GM18858 (cell line): ENCODE data around the gene KRT76.

ENCODE experiments used
- ATAC-seq: cut with Tn5 transposase; IDR thresholded peaks from one replicate; pipeline ENCODE4 v1.9.1; 2021; ENCODE audit not compliant: unreplicated experiment

Gene KRT76

DNA sequence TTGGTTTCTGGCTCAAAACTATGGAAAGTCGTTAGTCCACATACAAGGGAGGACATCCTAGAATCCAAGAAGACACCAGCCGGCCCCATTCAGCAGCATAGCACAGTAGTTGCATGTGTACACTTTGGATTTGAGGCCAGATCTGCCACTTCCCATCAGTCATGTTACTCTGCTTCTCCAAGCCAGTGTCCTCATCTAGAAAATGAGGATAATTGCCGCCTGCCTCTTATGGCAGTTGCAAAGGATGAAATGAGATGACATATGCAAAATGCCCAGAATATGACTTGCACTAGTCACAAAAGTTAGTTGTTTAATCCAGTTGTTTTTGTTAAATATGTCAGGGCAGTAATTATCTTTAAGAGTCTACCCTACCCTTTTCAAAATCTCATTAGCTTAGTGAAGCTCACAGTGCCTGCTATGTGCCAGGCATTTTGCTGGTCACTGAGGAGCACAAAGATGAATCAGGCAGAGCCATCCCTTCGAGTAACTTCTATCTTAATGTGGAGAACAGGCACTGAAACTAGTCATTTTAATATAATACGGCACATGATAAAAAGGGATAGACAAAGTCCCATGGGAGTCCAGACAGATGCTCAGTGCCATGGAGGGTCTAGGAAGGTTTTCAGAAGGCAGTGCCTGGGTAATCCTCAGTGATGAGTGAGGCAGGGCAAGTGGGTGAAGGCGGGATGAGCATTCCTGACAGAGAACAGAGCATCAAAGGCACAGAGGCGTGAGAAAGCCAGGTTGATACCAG lies 6.6 kb upstream of the KRT76 start:
- ATAC-seq, result no peak

DNA sequence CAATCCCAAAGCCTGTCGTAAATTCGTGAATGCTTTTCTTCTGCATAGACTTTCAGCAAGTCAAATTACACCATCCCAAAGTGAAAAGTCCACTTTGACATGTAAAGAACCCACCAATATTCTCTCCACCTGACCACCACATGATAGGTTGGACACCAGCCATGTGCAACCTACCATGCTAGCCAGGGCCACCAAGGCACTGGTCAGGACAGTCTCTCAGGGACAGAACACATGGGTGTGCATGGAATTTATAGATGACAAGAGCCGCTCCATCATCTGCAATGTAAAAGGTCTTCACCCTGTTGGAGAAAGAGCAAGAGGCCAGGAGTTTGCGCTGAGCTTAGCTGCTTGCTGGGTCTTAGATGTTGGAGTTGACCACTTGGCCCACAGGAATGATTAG lies 5.4 kb upstream of the KRT76 start:
- ATAC-seq, result no peak

DNA sequence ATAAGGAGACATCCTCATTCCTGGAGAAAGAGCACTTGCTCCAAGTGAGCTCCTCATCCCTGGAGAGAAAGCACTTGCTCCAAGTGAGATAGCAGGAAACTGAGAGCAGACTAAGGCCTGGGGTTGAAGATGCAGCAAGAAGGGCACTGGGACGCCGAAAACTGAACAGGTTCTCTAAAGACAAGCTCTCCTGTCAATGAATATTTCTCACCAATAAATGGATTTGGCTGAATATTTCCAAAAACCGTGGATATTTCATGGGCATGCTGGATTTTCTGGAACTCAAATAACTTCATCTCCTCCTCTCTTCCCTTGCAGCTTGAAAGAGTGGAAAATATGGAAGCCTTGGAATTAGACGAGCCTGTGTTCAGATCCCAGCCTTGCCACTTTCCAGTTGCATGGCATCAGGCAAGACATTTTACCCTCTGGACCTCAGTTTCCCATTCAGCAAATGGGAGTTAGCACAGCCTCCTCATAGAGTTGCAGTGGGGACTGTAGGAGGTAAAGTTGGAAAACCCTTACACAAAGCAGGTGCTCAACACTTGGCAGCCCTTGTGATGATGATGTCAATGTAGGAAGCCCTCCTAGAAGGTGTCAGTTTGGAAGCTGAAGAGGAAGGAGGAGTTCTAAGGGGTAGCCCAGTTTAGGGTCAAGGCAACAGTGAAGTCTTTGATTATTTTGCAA lies 4.4 kb upstream of the KRT76 start:
- ATAC-seq, result no peak

DNA sequence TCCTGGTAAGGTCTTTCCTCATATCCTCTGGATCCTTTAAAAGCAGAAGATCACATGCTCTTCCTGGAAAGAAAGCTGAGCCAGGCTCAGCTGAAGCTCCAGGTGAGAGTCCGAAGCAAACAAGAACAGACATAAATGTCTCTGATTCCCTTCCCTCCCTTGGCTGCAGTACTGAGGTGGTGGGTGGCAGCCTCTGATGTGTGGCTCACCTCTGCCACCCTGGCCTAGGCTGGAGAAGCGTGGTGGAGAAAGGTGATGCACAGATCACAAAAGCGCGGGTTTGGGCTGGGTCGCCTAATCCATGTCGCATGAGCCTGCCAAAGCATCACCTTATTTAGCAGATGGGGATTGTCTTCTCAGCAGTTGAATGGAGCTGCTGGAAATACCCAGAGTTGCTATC lies 2.8 kb upstream of the KRT76 start:
- ATAC-seq, result no peak

DNA sequence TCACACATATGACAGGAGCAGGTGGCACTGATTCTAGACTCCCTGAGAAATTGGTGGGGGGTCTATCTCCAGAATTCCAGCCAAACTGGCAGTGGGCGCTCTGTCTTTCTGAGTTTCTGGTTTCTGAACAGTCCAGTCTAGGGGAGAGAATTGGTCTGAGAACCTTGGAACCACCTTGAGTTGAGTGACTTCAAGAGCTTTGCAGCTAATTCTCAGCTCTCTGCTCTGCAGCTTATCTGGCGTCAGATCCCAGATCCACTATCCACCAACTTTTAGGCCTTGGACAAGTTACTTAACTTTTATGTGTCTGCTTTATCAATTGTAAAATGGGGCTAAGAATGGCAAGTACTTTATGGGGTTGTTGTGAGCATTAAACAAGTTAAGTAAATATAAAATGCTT lies 1.7 kb upstream of the KRT76 start:
- ATAC-seq, result no peak

DNA sequence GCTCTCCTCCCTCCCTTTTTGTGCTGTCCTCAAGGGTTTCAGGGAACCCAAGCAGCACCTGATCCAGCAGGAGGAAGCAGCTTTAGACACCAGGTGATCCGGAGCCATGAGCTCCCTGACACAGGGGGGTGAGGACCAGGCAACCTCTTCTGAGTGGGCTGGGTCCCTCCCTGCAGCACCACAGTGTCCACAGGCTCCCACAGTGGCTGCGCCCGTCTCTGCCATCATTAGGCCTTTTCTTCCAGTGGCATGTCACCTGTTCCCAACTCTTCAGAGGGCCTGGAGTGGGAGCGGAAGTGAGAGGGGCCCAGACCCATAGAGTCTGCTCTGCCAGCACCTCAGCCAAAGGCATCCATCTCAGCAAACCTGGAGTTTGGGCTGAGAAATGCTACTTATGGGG lies 421 bp upstream of the KRT76 start:
- ATAC-seq, result no peak

DNA sequence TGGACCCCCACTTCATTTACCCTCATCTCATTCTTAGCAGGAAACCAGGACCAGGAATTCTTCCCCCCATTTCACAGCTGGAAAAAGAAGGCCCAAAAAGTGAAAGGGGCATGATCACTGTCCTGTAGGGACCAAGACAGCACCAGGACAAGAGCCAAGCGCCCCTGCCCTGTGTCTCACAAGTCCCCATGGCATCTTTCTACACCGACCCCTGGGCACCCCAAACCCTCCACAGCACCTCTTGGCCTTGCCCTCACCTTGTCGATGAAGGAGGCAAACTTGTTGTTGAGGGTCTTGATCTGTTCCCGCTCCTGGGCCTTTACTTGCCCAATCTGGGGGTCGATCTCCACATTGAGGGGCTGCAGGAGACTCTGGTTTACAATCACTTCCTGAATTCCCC lies 710 bp downstream of the KRT76 start:
- no peak for ATAC-seq

DNA sequence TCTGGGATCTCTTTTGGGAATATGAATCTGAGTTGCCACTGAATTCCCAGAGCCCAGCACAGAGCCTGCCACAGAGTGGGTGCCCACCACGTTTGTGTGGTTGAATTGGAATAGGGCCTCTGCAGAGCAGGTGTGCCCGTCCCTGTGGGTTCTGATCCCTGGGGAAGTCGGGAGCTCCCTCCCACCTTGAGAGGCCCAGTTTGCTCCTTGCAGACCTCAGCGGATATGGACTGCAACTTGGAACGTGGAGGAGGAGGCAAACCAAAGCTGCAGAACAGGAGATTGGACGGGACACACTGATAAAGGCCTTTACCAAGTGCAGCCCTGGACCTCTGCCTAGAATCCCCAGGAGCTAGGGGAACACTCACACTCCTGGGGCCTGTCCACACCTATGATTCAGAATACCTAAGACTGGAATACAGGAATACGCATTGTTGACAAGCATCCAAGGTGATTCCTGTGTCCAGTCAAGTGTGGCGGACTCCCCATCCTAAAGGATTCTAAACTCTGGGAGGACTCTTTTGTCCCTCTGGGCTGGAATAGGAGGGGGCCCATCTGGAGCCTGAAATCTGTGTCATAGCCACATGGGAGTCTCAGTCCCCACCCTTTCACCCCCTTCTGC lies 2.4 kb downstream of the KRT76 start:
- no peak for ATAC-seq

DNA sequence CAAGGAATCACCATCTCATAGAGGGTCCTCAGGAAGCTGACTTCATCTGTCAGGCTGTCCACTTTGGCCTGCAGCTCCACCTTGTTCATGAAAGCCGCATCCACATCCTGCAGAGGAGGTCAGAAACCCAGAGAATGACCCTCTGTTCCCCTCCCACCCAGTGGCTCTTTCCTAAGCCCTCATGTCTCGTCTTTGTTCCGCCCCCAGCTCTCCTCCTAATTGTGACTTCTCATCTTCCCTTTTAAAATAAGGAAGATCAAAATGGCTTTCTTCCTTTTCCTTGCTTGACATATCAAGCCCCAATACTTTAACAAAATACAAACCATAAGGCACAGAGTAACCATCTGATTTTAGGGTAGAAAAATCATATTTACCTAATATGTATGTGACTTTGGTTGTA lies 4.4 kb downstream of the KRT76 start:
- no peak for ATAC-seq

DNA sequence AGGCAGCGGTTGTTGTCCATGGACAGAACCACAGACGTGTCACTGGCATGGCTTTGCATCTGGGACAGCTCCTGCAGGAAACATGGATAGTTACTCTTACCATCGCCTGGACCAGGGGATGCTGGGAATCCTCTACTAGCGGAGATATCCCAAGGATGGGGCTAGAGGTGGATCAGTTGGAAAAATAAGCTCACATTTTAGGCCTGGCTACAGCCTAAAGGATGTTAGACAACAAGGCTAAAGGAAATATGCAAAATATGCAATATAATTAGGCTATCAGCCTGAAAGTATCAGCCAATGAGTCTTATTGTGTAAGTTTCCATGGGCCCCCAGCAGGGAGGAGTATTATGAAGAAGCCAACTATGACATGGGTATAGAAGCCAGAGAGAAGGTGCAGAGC lies 5.0 kb downstream of the KRT76 start:
- ATAC-seq, result no peak

DNA sequence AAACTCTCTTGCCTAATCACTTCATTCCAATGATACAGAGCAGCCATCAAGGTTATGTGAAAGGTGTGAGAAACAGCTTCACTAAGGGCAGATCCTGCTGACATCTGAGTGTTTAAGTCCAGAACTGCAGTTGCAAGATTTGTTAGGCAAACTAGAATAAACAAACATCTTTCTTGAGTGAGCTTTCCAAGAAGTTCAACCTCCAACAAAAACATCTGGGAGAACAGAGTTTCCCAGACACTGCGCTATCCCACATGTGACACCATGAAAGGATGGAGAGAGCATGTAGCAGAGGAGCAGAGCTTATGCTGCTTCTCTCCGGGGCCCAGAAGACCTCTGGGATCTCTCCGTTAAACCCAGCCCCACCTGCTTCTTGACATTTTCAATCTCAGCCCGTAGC lies 5.6 kb downstream of the KRT76 start:
- ATAC-seq, result no peak

DNA sequence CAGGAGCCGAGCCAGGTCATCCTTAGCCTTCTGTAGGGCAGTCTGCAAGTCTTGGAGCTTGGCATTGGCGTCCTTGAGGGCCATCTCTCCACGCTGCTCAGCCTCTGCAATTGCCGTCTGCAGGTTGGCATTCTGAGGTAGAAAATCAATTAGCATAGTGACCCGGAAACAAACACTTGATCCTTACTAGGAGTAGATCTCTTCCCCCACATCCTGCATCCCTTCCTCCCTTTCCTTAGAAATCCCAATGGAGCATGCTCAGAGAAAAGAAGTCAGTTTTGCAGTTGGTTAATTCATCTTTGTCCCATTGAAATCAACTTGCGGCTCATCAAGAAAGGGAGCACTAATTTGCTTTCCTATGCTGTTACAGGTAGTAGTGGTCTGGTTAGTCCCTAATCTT lies 6.1 kb downstream of the KRT76 start:
- ATAC-seq, result no peak

DNA sequence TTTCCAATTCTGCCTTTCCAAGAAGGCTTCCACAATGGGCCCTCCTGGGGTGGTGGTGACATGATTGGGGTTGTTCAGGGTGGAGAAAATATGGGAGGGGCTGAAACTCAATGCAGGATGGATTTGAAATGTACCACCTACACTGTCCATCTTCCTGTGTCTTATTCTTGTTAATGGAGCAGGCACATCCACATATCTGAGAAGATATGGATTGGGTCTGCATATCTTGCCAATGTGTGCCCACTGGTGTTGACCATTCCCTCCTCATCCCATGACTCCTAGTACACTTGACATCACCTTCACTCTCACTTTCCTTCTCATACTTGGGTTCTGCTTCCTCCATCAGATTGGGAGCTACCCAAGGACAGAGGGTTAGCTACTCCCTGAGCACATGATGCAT lies 7.2 kb downstream of the KRT76 start:
- ATAC-seq, result no peak

DNA sequence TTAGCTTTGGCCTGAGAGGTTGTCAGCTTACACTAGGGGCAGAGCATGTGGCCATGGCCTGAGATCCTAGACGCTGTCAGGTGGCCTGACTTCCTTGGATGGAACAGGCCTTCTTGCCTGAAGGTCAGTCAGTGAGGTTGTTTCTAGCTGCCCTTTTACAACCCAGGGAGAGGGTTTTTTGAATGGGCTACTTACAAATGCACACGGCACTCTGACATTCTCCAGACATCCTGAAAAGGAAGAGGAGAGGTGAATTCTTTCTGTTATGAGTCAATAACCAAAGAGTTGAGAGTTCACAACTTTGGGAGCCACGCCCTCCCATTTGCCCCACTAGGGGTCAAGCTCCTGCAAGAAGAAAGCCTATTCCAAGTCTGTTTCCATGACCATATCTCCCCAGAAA lies 7.8 kb downstream of the KRT76 start:
- no peak for ATAC-seq

DNA sequence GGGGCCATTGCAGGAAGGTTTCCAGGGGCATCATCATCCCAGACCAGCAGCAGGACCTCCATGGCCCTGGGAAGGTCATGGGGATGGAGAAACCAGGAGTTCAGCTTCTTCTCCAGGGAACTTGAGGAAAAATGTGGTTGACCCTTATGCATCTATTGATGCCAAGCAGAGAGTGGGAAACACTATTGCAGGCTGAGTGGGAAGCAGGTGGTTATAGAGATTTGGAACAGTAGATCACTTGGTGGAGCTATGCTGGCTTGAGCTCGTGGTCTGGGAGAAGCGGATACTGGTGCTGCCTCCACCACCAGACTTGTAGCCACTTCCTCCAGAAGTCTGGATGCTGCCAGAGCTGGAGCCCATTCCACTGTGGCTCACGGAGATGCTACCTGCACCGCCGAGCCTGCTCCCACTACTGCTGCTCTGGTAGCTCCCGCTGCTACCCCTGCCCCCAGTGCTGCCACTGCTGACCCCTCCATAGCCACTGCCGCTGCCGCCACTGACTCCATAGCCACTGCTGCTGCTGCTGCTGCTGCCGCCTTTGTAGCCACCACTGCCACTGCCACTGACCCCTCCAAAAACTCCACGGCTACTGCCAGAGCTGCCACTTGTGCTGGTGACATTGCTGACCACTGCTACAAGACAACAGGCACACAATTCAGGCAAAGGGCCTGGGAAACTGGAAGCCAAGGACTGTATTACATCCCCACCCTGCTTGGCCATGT lies 8.5 kb downstream of the KRT76 start:
- no peak for ATAC-seq

DNA sequence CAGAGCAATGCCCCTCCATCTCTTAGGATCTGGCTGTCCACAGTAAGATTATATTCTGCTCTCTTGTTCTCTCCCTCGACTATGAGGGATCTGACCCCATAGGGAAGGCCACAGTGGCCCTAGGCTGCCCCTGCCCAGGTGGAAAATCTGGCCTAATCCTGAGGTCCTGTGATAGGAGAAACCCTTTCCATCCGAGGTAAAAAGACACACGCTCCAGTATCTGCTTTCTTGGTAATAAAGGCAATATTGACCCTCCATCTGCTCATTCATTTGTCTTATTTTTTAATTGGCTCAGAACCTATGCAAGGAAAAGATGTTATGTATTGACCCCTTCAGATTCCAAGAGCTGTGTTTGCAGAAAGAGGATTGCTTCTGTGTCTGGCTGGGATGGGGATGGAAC lies 9.7 kb downstream of the KRT76 start:
- no peak for ATAC-seq

DNA sequence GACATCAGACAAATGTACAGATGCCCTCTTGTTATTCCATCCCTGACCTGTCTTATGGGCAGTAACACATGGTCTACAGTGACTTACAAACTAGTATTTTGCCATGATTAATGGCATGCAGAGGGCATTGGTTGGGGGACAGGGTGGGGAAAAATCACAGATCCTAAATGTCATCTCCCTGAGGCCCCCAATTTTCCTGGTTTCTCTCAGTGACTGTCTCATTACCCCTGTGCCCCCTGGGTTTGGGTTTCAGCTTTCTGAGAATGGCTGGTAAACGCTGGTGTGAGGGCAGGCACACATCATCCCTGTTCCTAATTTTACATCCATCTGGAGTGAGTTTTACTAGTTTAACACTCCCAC lies 10.1 kb downstream of the KRT76 start:
- ATAC-seq, result no peak

DNA sequence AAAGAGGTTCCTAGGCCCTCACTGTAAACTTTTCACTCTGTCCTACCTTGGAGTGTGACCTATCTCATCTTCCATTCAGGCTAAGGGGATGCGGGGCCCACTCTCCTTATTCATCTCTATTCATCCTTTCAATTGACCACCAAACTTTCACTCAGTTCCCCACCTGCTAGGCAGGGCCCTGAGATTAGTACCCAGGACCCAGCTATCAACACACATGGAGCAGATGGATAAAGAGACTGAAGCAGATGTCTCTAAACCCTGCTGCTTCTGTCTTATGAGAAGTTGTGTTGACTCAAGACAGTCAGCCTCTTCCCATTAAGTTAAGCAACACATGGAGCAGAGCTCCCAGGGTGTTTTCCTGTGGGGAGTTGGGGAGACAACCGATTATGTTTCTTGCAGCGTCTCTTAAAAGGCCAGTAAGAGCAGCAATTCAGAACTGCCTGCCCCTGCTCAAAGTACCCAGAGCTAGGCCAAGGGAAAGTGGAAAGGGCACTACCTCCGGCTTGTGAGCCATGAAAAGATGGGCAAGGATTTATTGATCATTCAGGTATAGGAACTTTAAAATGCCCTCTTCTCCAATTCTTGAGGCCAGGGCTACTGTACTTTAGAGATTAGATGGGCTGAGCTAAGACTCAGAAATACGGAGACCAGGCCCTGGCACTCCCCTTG lies 10.7 kb downstream of the KRT76 start:
- ATAC-seq, result no peak

DNA sequence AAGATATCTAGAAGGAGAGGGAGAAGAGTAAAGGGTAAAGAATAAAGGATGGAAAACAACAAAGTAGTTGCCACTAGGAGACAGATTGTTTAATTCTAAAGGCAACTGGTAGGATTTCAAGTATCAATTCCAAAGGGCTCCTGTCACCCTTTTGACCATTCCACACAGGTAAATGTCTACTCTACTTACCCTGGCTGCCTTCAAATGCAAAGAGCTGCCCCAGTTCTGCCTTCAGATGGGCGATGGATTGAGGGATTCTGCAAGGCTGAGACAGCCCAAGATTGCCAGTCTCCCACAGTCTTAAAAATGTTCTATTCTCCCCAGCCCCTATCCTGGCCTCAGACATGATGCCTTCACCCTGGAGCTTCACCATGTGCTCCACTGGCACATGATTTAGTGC lies 11.4 kb downstream of the KRT76 start:
- ATAC-seq, result no peak

DNA sequence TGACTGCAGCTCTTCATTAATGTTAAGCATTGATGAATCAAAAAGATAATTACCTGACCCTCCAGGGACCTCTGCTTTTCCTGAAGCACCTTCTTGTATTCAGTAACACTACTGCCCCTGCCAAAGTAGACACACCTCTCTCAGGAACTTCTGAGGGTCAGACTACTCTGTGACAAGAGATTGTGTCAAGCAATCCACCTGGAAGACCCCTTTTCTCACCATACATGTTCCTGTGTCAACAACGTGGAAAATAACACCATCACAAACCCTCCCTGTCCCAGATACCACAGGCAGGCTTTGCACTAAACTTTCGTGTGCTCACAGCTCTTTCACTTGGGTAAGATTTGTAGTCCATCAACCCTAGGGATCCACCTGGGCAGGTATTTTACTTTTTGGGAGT lies 13.2 kb downstream of the KRT76 start:
- no peak for ATAC-seq

DNA sequence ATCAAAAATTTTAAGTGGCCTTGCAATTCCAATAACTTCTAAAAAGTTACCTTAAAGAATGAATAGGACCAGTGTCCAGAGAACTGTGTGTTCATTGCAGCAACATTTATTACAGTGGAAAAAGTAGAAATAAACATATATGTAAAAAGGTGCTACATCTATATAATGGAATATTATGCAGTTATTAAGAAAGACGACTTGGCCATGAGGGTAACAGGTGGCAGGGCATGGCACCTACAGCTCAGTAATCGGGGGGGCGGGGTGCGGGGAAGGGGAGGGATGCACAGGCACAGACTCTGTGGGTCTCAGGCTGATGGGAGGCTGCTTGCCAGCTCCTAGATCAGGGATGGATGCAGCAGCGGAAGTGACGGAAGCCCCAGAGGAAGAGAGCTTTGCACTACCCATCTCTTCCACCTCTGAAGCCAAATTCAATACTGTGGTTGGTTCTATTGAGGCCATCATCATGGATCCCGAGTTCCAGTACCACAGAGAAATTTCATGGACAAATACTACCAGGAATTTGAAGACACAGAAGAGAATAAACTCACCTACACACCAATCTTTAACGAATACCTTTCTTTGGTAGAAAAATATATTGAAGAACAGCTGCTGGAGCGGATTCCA lies 14.0 kb downstream of the KRT76 start:
- ATAC-seq, result no peak
